Measurements from ENCODE around the gene DEFB116.
"Not testable (repeated sequence)": the region's sequence is repeated elsewhere in the genome, so short reads cannot be mapped to it uniquely, and the experiment has no call there.

DEFB116 gene, protein sequence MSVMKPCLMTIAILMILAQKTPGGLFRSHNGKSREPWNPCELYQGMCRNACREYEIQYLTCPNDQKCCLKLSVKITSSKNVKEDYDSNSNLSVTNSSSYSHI
- total RNA-seq: 0 reads per million in 2 donors

DNA sequence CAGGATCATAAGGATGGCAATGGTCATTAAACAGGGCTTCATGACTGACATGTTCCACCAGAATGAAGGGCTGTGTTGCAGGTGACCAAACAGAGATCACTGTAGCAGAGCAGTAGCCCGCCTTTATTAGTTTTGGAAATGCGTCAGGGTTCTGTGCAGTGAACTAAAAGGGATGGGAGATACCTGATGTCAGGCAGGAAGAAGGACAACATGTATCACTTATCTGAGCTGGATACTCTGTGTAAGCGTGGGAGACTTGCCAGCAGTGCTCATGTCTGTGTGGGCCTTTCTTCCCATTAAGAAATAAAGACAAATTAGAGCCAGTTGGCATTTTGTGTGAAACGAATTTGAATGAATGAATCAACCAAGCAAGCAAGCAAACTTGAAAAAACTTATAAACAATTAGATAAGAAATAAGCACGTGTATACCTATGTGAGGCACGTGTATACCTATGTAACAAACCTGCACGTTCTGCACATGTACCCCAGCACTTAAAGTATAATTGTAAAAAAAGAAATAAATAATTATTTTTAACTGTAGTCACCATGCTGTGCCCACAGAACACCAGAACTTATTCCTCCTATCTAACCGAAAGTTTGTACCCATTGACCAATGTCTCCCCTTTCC is at the start of gene DEFB116:
Gene DEFB116, minus strand, starts transcription at position 51 of the 628 bp plus-strand sequence. Its CDS starts 0 bp downstream, at position 51.
- DNase-seq: no peak

DNA sequence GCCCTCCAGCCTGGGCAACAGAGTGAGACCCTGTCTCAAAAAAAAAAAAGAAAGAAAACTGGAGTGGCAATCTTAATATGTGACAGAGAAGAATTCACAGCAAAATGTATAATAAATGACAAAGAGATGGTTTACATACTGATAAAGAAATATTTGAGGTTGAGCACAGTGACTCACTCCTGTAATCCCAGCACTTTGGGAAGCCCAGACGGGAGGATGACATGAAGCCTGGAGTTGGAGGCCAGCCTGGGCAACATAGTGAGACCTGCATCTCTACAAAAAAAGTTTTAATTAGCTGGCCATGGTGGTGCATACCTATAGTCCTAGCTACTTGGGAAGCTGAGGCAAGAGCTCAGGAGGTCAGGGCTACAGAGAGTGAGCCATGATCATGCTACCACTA is 47.6 kb upstream of the DEFB116 start:
- no peak for DNase-seq

GRCh38 chr20:31341470-31341869 is 33.1 kb upstream of the DEFB116 start:
- no peak for DNase-seq

- DNase-seq: no peak
Measured at GRCh38 chr20:31330893-31331292, 22.5 kb upstream of the DEFB116 start.

- DNase-seq: no peak
Measured at GRCh38 chr20:31322504-31322903, 14.1 kb upstream of the DEFB116 start.

DNA sequence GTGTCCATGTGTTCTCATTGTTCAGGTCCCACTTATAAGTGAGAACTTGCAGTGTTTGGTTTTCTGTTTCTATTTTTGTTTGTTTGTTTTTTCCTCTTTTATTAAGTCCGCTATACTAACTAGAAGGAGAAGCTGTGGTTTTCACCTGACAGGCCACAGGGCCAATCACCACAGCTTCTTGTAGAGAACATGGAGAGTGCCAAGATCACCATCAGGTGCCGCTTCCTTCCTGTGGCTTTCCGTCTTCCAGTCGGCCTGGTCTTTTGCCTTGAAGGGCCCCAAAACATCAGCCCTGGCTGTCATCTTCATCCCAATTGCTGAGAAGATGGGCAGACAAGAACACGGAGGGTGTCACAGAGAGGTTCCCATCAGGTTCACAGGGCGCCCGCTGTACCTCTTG is 23.4 kb downstream of the DEFB116 start:
- DNase-seq: not testable (repeated sequence)

- no peak for DNase-seq
Measured at GRCh38 chr20:31278178-31278577, 30.2 kb downstream of the DEFB116 start.

DNA sequence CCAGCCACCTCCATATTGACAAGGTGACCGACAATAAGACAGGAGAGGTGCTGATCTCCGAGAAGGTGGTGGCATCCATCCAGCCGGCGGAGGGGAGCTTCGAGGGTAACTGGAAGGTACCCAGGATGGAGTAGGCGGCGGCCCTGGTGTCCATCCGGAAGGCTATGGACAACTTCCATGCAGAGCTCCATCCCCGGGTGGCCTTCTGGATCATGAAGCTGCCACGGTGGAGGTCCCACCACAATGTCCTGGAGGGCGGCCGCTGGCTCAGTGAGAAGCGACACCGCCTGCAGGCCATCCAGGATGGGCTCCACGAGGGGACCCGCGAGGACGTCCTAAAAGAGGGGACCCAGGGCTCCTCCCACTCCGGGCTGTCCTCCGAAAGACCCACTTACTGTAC is 33.9 kb downstream of the DEFB116 start:
- DNase-seq: no peak

GRCh38 chr20:31260326-31260932 is 48.0 kb downstream of the DEFB116 start:
- no peak for DNase-seq

DNA sequence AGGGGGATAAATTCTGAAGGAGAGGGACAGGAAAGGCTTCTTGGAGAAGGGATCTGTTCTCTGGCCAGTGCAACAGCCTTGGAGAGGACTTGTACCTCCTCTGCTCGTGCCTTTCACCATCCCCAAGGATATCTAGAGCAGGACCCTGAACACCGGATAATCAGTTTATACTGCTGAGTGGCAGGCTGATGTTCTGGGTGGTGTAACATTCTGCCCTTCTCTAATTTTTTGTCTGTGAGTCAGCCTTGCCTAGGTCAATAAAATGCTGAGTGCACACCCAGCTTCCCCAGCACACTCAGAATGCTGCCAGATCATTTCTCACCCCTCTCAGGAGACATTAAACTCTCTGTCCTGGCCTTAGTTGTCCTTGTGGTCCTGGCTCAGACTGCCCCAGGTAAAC is 51.0 kb downstream of the DEFB116 start, which contains the start of gene DEFB115:
Gene DEFB115, plus strand, starts transcription at position 301 of the 400 bp plus-strand sequence. Its CDS starts 0 bp downstream, at position 301.
- DNase-seq: no peak

DNA sequence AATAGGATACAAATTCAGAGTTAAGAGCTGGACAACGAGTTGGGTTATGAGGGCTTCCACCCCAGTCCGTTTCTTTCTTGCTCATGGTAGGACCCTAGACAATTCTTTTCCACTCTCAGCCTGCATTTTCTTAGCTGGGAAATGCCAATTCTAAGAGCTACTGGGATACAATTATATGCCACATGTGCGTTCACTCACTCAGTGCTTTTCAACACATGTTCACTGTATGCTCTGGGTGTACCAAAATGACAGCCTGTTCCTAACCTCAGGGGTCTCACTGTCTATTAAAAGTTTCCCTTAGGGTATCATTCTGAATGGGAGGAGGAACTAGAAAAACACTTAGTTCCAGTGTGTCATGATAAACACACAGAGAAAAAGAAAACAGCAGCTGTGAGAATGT is 51.4 kb downstream of the DEFB116 start:
- no peak for DNase-seq
